Calu3 (cell line): ENCODE data around the gene NR4A1. TPM values are rescaled to one million over a fixed set of nuclear protein-coding genes. Genes with fewer than 3 reads are reported as not detected.

Experiments used
- BruUV-seq: library from RNA; stranded (reverse); fragments of 400-500 nt; replicated peaks from 2 replicates; lab custom pipeline; 2021; lab: Mats Ljungman, UMichigan
- CTCF ChIA-PET: fragments of 300-600 bp; sonication (Branson Sonifier 250); formaldehyde crosslinking; loops from one replicate; lab custom pipeline; 2022; ENCODE audit warnings: antibody characterized with exemption; lab: Charles Lee
- DNase-seq: peaks from one replicate; pipeline ENCODE4 v3.0.0; 2022
- H3K27ac Mint-ChIP-seq: one replicate; pipeline ENCODE4 v1.8.0; 2022; ENCODE audit warnings: mixed read lengths; ENCODE audit not compliant: unreplicated experiment
- H3K27me3 Mint-ChIP-seq: one replicate; pipeline ENCODE4 v1.8.0; 2022; ENCODE audit warnings: mixed read lengths; ENCODE audit not compliant: unreplicated experiment
- H3K36me3 Mint-ChIP-seq: one replicate; pipeline ENCODE4 v1.8.0; 2022; ENCODE audit warnings: mild to moderate bottlenecking, moderate library complexity, mixed read lengths; ENCODE audit not compliant: insufficient read depth, unreplicated experiment
- H3K4me1 Mint-ChIP-seq: one replicate; pipeline ENCODE4 v1.8.0; 2022; ENCODE audit warnings: mild to moderate bottlenecking, low read depth, mixed read lengths; ENCODE audit not compliant: unreplicated experiment
- H3K4me3 Mint-ChIP-seq: one replicate; pipeline ENCODE4 v1.8.0; 2022; ENCODE audit warnings: mild to moderate bottlenecking, low read depth, moderate library complexity, mixed read lengths; ENCODE audit not compliant: unreplicated experiment
- H3K9me3 Mint-ChIP-seq: one replicate; pipeline ENCODE4 v1.8.0; 2022; ENCODE audit warnings: low read depth, mixed read lengths; ENCODE audit not compliant: unreplicated experiment
- CTCF ChIP-seq: fragments of 200-600 bp; IDR thresholded peaks from one replicate; pipeline ENCODE4 v1.8.0; 2022; ENCODE audit warnings: antibody characterized with exemption; ENCODE audit not compliant: unreplicated experiment
- intact Hi-C: fragments of 100-400 bp; cut with micrococcal nuclease; formaldehyde crosslinking; loops from one replicate; pipeline ENCODE4 v1.10.0; 2022; ENCODE audit not compliant: unreplicated experiment
- total RNA-seq: library from RNA; stranded (reverse); gene quantifications from 2 replicates; pipeline ENCODE4 v1.2.3, GENCODE V29; 2022

The NR4A1 gene
- total RNA-seq, 1 experiment from 2014 or later: 18.9 TPM

- Mint-ChIP-seq H3K27ac (no peak overlapping the region), H3K4me1 (no peaks in the 10 kb centered on the region), H3K9me3 (no peaks in the 10 kb centered on the region), H3K27me3 (peaks cover 15% of the 10 kb centered on the region), H3K4me3 (no peak overlapping the region), H3K36me3 (no peaks in the 10 kb centered on the region)
- no peak for DNase-seq
- CTCF ChIA-PET: interaction anchor here (0.6 to 1.0 kb wide), 2 partner anchors 16 to 17 kb away, joined by 3 to 4 read pairs; no protein-coding TSS in a partner anchor
- TF ChIP-seq CTCF: no peak
- intact Hi-C loops: no loop called here
- no TSS peak for BruUV-seq
These were observed 43.9 kb upstream of the NR4A1 start for GRCh38 chr12:52007158-52007921.

- no peak overlapping the region for H3K27ac Mint-ChIP-seq
- peaks cover 15% of the 10 kb centered on the region for H3K27me3 Mint-ChIP-seq
- no peaks in the 10 kb centered on the region for H3K36me3 Mint-ChIP-seq
- no peak overlapping the region for H3K4me3 Mint-ChIP-seq
- intact Hi-C loops: no loop called here
- TF ChIP-seq CTCF: no peak
- H3K9me3 Mint-ChIP-seq: no peaks in the 10 kb centered on the region
- CTCF ChIA-PET: interaction anchor here (0.6 kb wide), 2 partner anchors 18 to 43 kb away, joined by 3 to 4 read pairs; partner anchors contain the start of gene NR4A1
- BruUV-seq: no TSS peak
- H3K4me1 Mint-ChIP-seq: no peaks in the 10 kb centered on the region
- DNase-seq: no peak
These were observed 43.2 kb upstream of the NR4A1 start for GRCh38 chr12:52007982-52008510.

DNA sequence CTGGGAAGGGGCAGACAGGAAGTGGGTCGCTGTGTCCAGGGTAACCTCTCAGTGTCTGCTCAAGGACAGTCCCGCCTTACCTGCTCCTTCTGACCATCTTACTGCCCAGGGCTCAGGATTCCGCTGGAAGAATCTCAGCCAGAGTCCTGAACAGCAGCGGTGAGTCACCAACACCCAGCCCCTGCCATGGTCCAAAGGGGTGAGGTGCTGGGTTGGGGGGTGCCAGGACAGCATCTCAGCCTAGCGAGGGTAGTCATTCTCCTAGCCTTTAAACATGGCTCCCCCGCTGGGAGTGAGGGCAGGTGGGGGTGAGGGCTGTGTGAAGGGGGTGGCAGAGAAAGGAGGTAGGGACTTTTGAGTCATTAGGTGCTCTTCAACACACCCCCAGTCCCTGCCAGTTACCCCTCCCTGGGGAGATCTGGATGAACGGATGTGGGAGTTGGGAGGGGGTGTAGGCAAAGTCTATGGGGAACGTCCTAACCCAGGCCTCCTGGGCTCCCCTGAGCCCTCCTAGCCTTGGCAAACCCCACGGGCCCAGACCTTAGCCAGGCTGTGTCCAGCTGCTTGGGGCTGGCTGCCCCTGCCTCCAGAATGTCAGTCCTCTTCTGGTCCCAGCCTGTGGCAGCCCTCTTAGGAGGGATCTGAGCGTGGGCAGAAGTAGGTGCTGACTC lies 42.0 kb upstream of the NR4A1 start:
- Mint-ChIP-seq H3K4me1 (no peaks in the 10 kb centered on the region), H3K4me3 (no peak overlapping the region), H3K9me3 (no peaks in the 10 kb centered on the region), H3K36me3 (no peaks in the 10 kb centered on the region), H3K27ac (no peak overlapping the region), H3K27me3 (peaks cover 15% of the 10 kb centered on the region)
- no peak for DNase-seq
- CTCF ChIA-PET: interaction anchor here (0.6 kb wide), 1 partner anchor 85 kb away, joined by 3 read pairs; no protein-coding TSS in a partner anchor
- intact Hi-C loops: no loop called here
- TF ChIP-seq CTCF: no peak
- no TSS peak for BruUV-seq

- DNase-seq: no peak
- BruUV-seq: no TSS peak
- Mint-ChIP-seq H3K27me3 (peaks cover 13% of the 10 kb centered on the region), H3K4me3 (no peak overlapping the region), H3K4me1 (no peaks in the 10 kb centered on the region), H3K27ac (no peak overlapping the region), H3K9me3 (no peaks in the 10 kb centered on the region), H3K36me3 (no peaks in the 10 kb centered on the region)
- intact Hi-C loops: no loop called here
- no peak for TF ChIP-seq CTCF
- CTCF ChIA-PET: interaction anchor here (0.6 kb wide), 1 partner anchor 86 kb away, joined by 3 read pairs; no protein-coding TSS in a partner anchor
These were observed 41.1 kb upstream of the NR4A1 start for GRCh38 chr12:52010152-52010622.
